ENCODE results near the gene TSNAX.

The TSNAX gene

DNA sequence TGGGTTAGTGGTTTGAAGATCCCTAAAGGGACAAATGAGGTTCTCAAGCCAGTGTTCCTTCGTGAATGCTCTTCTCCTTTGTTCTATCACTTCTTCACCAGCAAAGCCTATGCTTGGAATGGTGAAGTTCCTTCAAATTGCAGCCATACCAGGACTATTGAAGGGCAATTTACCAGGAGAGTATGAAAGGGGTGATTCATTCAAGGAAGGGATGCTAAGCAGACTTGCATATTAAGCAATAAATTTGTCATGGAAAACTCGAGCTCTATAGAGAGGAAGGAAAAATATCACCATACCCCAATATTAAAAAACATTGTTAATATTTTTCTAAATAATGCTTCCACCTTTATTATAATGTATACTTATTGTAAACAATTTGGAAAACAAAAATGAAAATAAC, 9.3 kb upstream of the TSNAX start:
- no peak for DNase-seq

- DNase-seq: no peak
Measured at GRCh38 chr1:231522038-231522437, 6.4 kb upstream of the TSNAX start.

GRCh38 chr1:231522931-231523642, 5.4 kb upstream of the TSNAX start:
- no peak for DNase-seq

GRCh38 chr1:231523816-231524215, 4.7 kb upstream of the TSNAX start:
- no peak for DNase-seq

DNA sequence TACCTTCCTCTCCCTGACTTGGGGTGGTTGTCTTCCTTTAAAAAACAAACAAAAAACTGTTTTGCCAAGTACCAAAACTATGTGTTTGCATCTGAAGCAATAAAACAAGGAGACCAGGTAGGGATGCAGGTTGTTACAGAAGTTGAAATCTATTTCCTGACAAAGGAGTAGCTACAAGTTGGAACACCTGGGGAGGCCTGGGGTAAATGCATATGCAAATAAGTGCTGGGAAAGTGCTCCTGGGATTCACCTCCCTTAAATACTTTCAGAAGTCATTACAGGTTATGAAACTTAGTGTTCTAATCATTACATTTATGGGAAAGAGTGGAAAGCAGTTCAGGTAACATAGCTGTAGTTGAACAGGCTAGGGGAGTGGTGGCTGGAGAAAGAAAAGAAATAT, 1.9 kb upstream of the TSNAX start:
- DNase-seq: no peak

GRCh38 chr1:231527586-231528171, 790 bp upstream of the TSNAX start:
- DNase-seq: no peak

GRCh38 chr1:231533240-231533639, 4.8 kb downstream of the TSNAX start:
- DNase-seq: no peak

- DNase-seq: no peak
Measured at GRCh38 chr1:231534703-231535159, 6.3 kb downstream of the TSNAX start.

GRCh38 chr1:231536099-231536498, 7.6 kb downstream of the TSNAX start:
- no peak for DNase-seq

- no peak for DNase-seq
Measured at GRCh38 chr1:231540847-231541246, 12.4 kb downstream of the TSNAX start.

DNA sequence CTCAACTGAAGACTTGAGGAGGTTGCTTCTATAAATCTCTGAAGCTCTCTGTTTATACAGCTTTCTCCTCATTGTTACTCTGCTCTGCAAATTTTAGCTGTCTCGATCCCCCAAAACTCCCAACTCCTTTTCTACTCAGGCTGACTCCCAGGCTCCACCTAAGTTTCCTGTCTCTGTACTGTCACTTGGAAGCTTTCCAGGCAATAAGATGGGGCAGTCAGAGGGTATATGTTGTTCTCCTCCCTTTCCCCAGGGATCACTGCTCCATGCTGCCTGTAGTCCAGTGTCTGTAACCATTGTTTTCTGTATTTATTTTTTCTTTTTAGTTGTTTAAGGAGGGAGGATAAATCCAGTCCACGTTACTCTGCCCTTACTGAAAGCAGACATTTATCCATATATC, 13.4 kb downstream of the TSNAX start:
- no peak for DNase-seq

DNA sequence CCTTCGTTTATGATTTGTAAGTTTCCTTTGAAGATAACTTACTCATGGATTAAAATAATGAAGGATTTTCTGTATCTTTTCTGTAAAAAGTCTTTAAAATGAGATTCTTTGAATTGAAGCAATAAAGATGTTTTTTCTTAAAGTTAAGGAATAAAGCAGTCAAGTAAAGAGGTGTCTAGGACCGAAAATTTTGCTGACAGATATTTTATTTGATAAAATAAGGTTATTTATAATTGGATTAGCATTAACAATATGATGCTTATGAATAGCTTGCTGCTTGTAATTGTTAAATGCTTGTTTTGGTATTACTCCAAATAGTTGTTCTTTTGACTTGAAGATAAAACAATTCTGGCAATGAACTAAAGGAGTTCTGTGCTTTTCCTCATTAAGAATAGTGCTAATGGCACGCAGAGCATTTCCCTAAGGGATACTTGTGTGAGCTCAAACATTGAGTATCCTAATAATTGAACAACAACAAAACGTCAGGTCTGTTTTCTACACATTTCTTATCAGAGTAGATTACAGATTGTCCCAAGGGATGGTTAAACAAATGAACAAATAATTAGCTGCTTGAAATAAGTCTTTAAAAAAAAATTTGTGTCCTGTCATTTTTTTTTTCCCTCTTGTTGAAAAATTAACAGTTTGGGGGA, 16.6 kb downstream of the TSNAX start:
- no peak for DNase-seq

DNA sequence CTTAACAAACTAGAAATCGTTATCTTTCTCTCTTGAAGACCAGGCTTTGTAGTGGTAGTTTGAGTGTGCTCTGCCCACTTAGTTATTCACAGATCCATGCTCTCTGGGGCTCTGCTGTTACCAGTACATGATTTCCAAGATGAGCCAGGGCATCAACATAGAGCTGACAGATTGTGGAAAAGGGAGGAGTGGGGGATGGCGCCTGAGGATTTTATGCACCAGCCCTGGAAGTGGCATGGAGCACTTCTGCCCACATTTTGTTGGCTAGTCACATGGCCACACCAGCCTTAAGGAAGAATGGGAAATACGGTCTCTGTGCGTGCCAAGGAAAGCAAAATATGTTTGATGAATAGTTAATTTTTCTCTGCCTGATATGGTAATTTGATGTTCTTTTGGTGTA, 18.2 kb downstream of the TSNAX start:
- DNase-seq: no peak

GRCh38 chr1:231549733-231550447, 21.4 kb downstream of the TSNAX start:
- DNase-seq: no peak

DNA sequence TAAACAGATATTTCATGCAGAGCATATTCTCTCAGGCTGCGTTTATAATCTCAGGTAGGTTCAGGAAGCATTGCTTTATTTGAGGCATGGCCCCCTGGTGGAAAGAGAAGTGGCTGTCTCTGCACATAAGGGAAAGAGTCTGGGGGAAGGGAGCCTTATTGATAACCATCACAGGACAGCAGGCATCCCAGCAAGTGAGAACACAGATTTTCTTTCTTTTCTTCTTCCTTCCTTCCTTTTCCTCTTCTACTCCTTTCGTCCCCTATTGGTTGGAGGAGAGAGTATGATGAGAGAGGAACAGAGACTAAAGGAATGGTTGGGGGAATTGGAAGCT, 21.9 kb downstream of the TSNAX start:
- no peak for DNase-seq

GRCh38 chr1:231553320-231553719, 24.9 kb downstream of the TSNAX start:
- no peak for DNase-seq

DNA sequence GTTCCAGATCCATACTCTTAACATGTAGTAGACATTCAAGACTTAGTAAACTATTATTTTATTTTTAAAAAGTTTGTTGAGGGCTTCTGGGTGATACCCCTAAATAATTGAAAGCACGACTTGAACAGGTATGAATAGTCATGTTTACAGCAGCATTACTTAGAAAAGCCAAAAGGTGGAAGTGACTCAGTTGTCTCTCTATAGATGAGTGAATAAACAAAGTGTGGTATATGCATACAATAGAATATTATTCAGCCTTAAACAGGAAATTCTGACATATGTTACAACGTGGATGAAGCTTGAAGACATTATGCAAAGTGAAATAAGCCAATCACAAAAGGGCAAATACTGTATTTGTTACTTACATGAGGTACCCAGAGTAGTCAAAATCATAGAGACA, 26.5 kb downstream of the TSNAX start:
- no peak for DNase-seq

GRCh38 chr1:231557411-231557810, 28.9 kb downstream of the TSNAX start:
- DNase-seq: no peak

GRCh38 chr1:231557898-231558707, 29.6 kb downstream of the TSNAX start:
- no peak for DNase-seq

DNA sequence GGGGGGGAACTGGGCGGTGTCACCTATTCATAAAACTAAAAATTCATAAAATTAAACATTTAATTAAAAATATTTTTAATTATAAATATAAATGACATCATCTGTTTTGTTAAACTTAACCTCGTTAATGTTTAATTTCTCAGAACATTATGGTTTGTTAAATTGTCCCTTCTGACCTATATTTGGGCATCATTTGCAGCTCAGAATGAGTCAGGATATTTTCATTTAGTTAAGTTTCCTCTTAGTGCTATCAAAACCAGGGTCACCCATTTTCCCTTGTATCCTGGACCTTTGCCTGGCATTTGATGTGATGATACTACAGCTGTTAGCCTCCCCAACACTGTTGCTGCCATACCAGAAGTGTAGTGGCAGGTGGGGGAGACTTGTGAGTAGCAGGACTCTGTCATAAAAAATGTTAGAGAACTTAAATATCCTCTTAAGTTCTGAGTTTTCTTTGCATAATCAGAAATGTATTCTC, 30.3 kb downstream of the TSNAX start:
- DNase-seq: no peak

DNA sequence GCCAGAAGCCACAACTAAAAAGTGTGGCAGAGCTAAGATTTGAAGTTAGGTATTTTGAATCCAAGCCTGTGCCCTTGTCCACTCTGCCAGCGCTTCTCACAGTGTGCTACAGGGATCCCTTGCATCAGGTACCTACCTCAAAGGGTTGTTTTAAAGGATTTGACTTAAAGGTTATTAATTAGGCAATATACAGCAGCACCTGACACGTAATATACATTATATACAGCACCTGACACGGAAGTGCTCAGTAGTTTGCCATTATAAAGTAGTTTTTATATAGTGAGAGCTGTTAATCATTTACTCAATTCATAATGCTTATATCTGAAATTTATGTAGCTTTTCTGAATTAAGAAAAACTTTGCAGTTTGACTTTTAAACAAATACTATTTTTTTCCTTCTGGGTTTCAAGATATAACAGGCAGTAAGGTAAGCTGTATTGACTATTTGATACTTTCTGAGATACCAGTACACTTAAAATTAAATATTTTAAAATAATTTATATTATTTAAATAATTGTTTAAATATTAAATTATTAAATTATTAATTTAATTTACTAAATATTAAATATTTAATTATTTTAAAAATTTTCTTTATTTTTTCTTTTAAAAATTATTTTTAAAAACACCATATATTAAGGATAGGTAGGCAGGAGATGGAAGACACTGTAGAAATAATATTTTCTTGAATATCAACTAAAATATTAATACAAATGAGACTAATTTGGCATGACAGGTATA, 33.3 kb downstream of the TSNAX start:
- DNase-seq: no peak

GRCh38 chr1:231563247-231563646, 34.8 kb downstream of the TSNAX start:
- no peak for DNase-seq

Data from activated T-cell treated with anti-CD3 and anti-CD28 coated beads, Interleukin-2, amount 50 U/mL, for 48 hours (primary cell).